RKO (cell line): ENCODE data around the gene HMCN2.

Experiments
- DNase-seq: peaks from one replicate; pipeline ENCODE4 v3.0.0-alpha.2; 2016; ENCODE audit warnings: low spot score

Gene HMCN2

GRCh38 chr9:130366072-130366471 lies 100.5 kb downstream of the HMCN2 start:
- no peak for DNase-seq

- no peak for DNase-seq
These were observed 101.5 kb downstream of the HMCN2 start for GRCh38 chr9:130366888-130367550.

- peak; percentile 44 for DNase-seq
These were observed 103.1 kb downstream of the HMCN2 start for GRCh38 chr9:130368631-130369103.

GRCh38 chr9:130370226-130370625 lies 104.7 kb downstream of the HMCN2 start:
- DNase-seq, result no peak

- no peak for DNase-seq
These were observed 105.8 kb downstream of the HMCN2 start for GRCh38 chr9:130371196-130371966.

GRCh38 chr9:130372057-130372456 lies 106.5 kb downstream of the HMCN2 start:
- no peak for DNase-seq

GRCh38 chr9:130373679-130374325 lies 108.2 kb downstream of the HMCN2 start:
- DNase-seq, result no peak

- DNase-seq, result no peak
These were observed 112.1 kb downstream of the HMCN2 start for GRCh38 chr9:130377612-130378011.

GRCh38 chr9:130378875-130379648 lies 113.5 kb downstream of the HMCN2 start:
- DNase-seq, result no peak

- DNase-seq, result no peak
These were observed 114.0 kb downstream of the HMCN2 start for GRCh38 chr9:130379649-130379970.

- DNase-seq, result no peak
These were observed 115.4 kb downstream of the HMCN2 start for GRCh38 chr9:130380920-130381469.

- no peak for DNase-seq
These were observed 116.1 kb downstream of the HMCN2 start for GRCh38 chr9:130381660-130382059.

- no peak for DNase-seq
These were observed 116.5 kb downstream of the HMCN2 start for GRCh38 chr9:130382096-130382495.

- DNase-seq, result no peak
These were observed 117.2 kb downstream of the HMCN2 start for GRCh38 chr9:130382636-130383349.

GRCh38 chr9:130383350-130383715 lies 117.8 kb downstream of the HMCN2 start:
- no peak for DNase-seq

GRCh38 chr9:130383979-130384676 lies 118.6 kb downstream of the HMCN2 start:
- no peak for DNase-seq

- no peak for DNase-seq
These were observed 119.7 kb downstream of the HMCN2 start for GRCh38 chr9:130385257-130385656.

- no peak for DNase-seq
These were observed 121.8 kb downstream of the HMCN2 start for GRCh38 chr9:130387398-130387797.

- no peak for DNase-seq
These were observed 122.3 kb downstream of the HMCN2 start for GRCh38 chr9:130387905-130388304.

GRCh38 chr9:130390390-130390789 lies 124.8 kb downstream of the HMCN2 start:
- DNase-seq, result no peak

- no peak for DNase-seq
These were observed 125.4 kb downstream of the HMCN2 start for GRCh38 chr9:130390986-130391385.
